Inflammatory macrophage (primary cell): ENCODE data around the gene ANAPC4.
"Not testable (repeated sequence)": the region's sequence is repeated elsewhere in the genome, so short reads cannot be mapped to it uniquely, and the experiment has no call there.

Experiments used
- DNase-seq, 2 donors: peaks; one replicate each; pipeline ENCODE4 v3.0.0-alpha.2; 2020 to 2022
- total RNA-seq, 18 experiments: gene quantifications; one replicate each; lab custom pipeline; 2026; ENCODE audit warnings: mixed read lengths in 6 of 18, inconsistent platforms in 2 of 18; lab: John Stamatoyannopoulos, UW

The ANAPC4 gene, protein sequence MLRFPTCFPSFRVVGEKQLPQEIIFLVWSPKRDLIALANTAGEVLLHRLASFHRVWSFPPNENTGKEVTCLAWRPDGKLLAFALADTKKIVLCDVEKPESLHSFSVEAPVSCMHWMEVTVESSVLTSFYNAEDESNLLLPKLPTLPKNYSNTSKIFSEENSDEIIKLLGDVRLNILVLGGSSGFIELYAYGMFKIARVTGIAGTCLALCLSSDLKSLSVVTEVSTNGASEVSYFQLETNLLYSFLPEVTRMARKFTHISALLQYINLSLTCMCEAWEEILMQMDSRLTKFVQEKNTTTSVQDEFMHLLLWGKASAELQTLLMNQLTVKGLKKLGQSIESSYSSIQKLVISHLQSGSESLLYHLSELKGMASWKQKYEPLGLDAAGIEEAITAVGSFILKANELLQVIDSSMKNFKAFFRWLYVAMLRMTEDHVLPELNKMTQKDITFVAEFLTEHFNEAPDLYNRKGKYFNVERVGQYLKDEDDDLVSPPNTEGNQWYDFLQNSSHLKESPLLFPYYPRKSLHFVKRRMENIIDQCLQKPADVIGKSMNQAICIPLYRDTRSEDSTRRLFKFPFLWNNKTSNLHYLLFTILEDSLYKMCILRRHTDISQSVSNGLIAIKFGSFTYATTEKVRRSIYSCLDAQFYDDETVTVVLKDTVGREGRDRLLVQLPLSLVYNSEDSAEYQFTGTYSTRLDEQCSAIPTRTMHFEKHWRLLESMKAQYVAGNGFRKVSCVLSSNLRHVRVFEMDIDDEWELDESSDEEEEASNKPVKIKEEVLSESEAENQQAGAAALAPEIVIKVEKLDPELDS
- total RNA-seq = 15.8 to 63.0 (median 41.0) reads per million in 18 experiments

- peak; percentile 92 to 95 for DNase-seq
These were observed at the start of gene ANAPC4 for GRCh38 chr4:25376754-25377571. Gene ANAPC4 (plus strand): TSS chr4:25377263. CDS start chr4:25377428, 165 bp downstream.

GRCh38 chr4:25328463-25328862 lies 48.6 kb upstream of the ANAPC4 start:
- DNase-seq = not testable (repeated sequence)

GRCh38 chr4:25330335-25330734 lies 46.7 kb upstream of the ANAPC4 start:
- DNase-seq = no peak

DNA sequence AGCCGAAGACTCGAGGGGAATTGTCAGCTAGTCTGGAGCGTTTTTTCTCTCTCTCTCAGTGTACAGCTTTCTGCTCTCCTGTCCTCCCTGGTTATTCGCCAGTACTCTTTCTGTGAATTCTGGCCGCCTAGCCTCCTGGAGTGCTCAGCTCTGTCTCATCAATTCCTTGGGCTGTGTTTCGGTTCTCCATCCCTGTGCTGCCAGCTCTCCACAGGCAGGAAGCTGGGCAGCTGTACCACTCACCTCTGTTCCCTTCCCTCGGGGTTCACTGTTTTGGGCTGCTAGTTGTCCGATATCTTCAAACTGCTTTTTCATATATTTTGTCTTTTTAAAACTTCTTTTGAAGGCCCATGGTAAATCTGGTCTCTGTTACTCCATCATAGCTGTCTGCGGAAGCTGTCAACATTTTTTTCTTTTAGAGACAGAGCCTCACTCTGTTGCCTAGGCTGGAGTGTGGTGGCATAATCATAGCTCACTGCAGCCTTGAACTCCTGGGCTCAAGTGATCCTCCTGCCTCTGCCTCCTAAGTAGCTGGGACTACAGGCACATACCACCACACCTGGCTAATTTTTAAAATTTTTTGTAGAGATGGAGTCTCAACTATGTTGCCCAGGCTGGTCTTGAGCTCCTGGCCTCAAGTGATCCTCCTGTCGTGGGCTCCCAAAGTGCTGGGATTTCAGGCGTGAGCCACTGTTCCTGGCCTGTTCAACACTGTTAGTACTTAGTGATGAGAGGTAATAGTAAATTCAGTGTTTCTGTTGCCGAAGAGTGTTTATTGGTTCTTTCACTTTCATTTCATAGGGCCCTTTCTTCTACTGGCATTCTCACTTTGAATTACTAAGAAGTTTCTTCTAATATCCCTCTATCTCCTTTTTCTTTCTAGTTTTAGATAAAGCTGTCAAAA lies 45.9 kb upstream of the ANAPC4 start:
- DNase-seq = peak in 1 of 2 donors; percentile 6

DNA sequence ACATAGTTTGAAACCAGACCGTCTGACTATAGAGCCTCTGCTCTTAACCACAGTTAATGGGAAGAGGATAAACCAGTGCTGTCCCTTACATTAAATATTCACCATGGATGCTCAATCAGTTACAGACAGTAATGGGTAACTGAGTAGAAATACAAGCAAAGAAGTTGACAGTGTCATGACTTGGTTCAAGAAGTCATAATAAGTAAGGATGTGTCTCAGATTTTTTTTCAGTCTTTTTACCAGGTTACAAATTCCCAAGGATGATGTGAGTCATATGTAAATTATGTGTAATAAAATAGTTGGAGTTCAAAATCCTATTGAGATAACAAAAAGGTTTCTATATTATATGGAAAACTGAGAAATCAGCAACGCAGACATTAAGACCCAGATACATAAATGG lies 33.4 kb upstream of the ANAPC4 start:
- DNase-seq = no peak

DNA sequence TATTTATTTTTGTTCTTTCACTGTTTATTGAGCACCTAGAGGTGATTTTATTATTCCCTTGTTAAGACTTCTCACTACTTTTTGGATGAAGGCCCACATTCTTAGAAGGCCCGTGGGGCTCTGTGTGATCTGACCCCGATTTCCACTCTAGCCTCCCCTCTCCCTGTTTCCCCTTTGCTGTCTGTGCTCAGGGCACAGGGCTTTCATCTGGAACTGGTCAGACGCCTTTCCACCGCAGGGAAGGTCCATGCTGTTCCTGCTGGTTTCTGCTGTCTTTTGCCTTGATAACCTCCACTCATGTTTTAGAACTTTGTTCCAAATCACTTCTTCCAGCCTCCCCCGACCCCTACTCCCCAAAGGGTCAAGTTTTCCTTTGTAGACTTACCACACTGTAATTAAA lies 31.3 kb upstream of the ANAPC4 start:
- no peak for DNase-seq

DNA sequence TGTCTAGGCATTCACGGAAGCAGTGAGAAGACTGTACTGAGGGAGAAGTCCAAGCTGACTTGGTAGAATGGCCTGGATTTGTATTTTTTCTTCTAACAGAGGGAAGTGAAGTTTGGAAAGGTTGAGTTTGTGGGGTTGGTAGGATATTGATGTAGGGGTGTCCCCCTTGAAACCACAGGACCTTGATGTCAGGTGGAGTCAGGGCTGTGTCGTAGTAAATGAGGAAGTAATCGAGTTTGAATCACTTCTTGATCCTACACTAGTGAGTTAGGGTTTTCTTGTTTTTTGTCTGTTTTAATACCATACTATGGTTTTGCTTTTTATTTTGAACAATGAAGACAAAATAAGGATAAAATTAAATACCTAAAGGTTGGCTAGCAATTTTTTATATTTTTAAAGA lies 30.1 kb upstream of the ANAPC4 start:
- peak in 1 of 2 donors; percentile 2 for DNase-seq

DNA sequence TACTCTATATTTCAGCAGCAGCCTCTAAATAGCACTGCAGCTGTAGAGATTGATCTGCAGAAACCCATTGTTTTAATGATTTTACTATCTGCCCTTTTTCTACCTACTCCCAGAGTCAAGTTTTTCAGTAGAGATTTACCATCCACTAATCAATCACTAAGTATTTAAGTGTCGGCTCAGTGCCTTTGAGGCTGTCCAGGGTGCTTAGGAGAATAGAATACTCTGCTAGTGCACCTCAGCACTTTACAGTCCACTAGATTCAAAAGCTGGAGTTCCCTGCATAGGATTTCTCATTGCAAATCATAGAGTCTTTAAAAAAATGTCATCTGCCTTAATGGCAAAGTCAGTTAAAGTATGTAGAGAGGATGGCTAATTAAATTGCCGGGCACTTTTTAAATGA lies 29.6 kb upstream of the ANAPC4 start:
- no peak for DNase-seq

GRCh38 chr4:25347971-25348370 lies 29.1 kb upstream of the ANAPC4 start:
- no peak for DNase-seq

DNA sequence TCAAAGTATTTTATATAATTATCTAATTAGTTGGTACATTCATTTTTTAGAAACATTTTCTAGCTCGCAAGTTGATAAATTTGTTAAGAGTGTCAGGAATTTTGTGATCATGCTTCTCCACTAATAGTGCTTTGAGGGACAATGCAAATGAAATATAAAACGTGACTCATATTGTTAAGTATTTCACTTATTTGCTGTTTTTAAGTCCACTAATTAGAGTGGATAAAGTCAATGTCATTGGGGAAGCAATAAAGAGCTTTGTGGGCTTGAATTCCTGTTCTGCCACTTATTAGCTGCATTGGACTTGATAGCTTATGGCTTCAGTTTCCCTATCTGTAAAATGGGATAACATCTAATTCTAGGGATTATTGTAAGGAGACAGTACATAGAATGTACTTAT lies 26.5 kb upstream of the ANAPC4 start:
- no peak for DNase-seq

DNA sequence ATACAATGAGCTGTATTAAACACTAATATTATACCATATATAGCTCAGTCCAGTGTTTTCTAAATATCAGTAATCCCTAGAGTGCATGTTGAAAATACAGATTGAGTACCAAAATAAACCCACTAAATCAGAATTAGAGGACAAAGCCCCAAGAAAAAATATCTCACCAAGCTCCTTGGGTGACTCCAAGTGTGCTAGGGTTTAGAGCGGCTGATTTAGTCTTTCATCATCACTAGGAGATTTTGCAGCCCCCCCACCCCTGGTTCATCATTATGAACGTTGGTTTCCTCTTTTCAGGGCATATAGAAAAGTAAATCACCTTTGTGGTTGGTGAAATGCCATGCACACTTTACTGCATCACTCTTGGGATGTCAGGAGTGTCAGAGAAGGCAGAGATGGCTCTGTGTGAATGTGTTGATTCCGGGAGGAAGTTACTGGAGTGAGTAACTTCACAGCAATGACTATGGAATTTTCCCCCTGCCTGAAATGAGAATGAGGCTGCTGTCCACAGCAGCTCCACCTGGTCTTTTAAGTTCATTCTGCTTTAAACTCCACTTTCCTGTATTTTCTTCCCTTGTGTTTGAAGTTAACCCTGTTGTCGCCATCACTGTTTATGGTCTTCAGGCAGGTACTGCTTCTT lies 25.2 kb upstream of the ANAPC4 start:
- DNase-seq = no peak

DNA sequence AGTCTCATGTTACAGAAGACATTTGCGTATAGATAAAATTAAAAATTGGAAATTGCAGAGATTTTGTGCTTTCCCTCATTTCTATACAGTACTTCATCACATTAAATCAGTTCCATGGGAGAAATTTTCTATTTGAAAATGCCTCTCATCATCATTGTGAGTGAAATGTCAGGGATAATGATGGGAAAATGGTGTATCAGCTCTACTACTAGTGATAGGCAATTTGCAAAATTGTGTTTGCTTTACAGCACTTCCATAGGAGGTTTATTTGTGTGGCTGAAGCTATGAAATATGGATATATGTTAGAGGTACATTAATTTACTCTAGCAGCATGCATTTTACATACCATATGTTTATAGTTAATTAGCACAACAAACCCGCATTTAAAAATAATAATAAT lies 21.0 kb upstream of the ANAPC4 start:
- no peak for DNase-seq

GRCh38 chr4:25358515-25359275 lies 18.4 kb upstream of the ANAPC4 start:
- DNase-seq = no peak

DNA sequence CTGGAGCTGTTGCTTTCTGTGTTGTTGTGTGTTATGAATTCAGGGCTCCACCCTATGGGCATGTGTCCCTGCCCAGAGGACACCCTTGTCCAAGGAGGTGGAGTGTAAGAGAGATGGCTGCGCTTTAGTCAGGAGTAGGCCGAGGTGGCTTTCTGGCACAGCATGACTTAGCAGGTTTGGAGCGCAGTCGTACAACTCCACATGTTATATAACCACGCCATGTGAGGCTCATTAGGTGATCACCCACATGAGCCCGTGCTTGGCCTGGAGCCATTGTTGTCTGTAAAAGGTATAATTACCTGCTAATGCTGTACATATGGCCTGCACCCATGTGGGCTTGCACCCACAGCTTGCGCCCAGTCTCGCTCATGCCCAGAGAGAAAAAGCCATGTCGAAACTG lies 15.8 kb upstream of the ANAPC4 start:
- no peak for DNase-seq

DNA sequence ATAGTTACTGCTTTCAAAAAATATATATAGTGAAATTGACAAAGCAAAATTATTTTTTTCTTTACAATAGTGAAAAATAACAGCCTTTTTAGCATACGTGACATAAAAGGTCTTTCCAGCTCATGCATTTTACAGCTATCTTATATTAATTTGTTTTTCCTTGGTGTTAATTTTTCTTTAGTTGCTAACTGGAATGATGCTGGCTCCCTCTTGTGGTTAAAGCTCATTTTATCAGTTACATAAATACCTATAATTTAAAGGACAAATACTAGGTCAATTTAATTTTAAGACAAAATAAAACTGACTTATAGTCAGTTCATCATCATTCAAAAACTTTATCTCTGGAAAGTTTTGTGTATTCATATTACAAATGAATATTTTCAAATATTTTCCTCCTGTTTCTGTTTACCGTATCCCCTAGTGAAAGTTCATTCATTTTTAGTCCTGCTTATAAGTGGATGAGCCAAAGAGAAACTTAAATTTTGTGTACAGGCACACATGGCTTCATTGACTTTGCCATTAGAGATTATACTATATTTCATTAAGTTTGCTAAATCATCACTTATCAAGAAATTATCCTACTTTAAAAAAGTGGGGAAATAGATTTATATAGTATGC lies 9.9 kb upstream of the ANAPC4 start:
- peak; percentile 40 to 47 for DNase-seq

- no peak for DNase-seq
These were observed 9.2 kb upstream of the ANAPC4 start for GRCh38 chr4:25367877-25368276.

DNA sequence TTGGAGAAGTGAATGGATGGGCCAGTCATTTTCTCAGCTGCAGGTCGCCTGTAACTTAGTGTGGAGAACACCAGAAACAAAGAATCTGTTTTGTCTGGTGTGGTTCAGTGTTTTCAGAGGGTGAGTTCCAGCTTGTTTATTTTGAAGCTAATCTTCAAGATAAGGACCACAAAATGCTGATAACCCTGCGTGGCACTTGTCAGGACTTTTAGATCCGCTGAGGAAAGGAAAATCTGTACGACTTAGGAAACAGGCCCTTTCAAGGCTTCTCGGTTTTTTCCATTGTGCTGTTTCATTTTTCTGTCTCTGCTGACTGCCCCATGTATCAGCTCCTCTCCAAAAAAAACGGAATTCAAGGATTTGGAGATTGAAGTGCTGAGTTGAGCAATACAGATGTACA lies 8.7 kb upstream of the ANAPC4 start:
- no peak for DNase-seq

DNA sequence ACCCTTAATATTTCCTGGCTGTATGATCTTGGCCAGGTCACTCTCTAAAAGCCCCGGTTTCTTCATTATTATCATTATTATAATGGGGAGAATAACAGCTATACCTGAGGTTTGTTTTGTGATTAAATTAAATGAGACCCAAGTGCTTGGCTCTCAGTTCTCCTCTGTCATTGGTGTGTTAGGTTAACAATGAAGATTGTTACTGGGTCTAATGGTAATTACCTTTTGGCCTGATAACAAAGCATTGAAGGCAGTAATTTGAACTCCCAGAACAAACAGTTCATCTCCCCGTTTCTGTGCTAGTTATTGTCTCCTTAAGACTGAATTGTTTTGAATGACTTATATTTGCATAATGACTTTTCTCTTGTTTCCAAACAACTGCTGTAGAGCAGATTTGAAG lies 6.8 kb upstream of the ANAPC4 start:
- no peak for DNase-seq

- not testable (repeated sequence) for DNase-seq
These were observed 4.5 kb upstream of the ANAPC4 start for GRCh38 chr4:25372549-25372948.
